H9 (cell line): ENCODE data around the gene PHLDB1. TPM values are rescaled to one million over a fixed set of nuclear protein-coding genes. Genes with fewer than 3 reads are reported as not detected.

Source experiments
- DNase-seq: peaks from one replicate; pipeline ENCODE4 v3.0.0-alpha.2; 2017
- H2AFZ ChIP-seq: one replicate; pipeline ENCODE4 v1.6.1; 2013; ENCODE audit warnings: mild to moderate bottlenecking, low read length, control low read depth, moderate library complexity
- H2AK5ac ChIP-seq: 2 replicates; pipeline ENCODE4 v1.6.1; 2013; ENCODE audit warnings: low read length, control low read depth, mixed read lengths; ENCODE audit not compliant: insufficient read length
- H2BK120ac ChIP-seq: one replicate; pipeline ENCODE4 v1.6.1; 2013; ENCODE audit warnings: low read depth, mild to moderate bottlenecking, low read length, control low read depth, inconsistent platforms; ENCODE audit not compliant: poor library complexity, severe bottlenecking
- H2BK12ac ChIP-seq: 2 replicates; pipeline ENCODE4 v1.6.1; 2013; ENCODE audit warnings: low read length, control low read depth, mixed read lengths, low read depth; ENCODE audit not compliant: insufficient read length
- H2BK15ac ChIP-seq: 2 replicates; pipeline ENCODE4 v1.6.1; 2013; ENCODE audit warnings: low read depth, low read length, control low read depth
- H2BK20ac ChIP-seq: one replicate; pipeline ENCODE4 v1.6.1; 2013; ENCODE audit warnings: low read depth, mild to moderate bottlenecking, low read length, control low read depth, inconsistent platforms; ENCODE audit not compliant: poor library complexity, severe bottlenecking
- H2BK5ac ChIP-seq: 2 replicates; pipeline ENCODE4 v1.6.1; 2013; ENCODE audit warnings: low read length, control low read depth, mixed read lengths; ENCODE audit not compliant: insufficient read length
- H3K14ac ChIP-seq: 2 replicates; pipeline ENCODE4 v1.6.1; 2013; ENCODE audit warnings: low read length, control low read depth; ENCODE audit not compliant: insufficient read depth
- H3K18ac ChIP-seq: 2 replicates; pipeline ENCODE4 v1.6.1; 2013; ENCODE audit warnings: low read depth, mild to moderate bottlenecking, mixed read lengths, low read length, control low read depth; ENCODE audit not compliant: insufficient read length
- H3K23ac ChIP-seq: 2 replicates; pipeline ENCODE4 v1.6.1; 2013; ENCODE audit warnings: low read length, control low read depth, mixed read lengths, low read depth; ENCODE audit not compliant: insufficient read length
- H3K23me2 ChIP-seq: 2 replicates; pipeline ENCODE4 v1.6.1; 2013; ENCODE audit warnings: low read depth, mild to moderate bottlenecking, mixed read lengths, low read length, control low read depth; ENCODE audit not compliant: insufficient read length, poor library complexity, severe bottlenecking
- H3K27ac ChIP-seq: 2 replicates; pipeline ENCODE4 v1.5.1; 2013; ENCODE audit warnings: low read length, control low read depth, mixed read lengths, low read depth; ENCODE audit not compliant: insufficient read length
- H3K27me3 ChIP-seq: 2 replicates; pipeline ENCODE4 v1.6.1; 2013; ENCODE audit warnings: low read length, control low read depth, inconsistent platforms; ENCODE audit not compliant: insufficient read depth
- H3K4ac ChIP-seq: 2 replicates; pipeline ENCODE4 v1.6.1; 2013; ENCODE audit warnings: low read depth, mild to moderate bottlenecking, control low read depth, inconsistent platforms, low read length, moderate library complexity
- H3K4me1 ChIP-seq: 2 replicates; pipeline ENCODE4 v1.6.1; 2013; ENCODE audit warnings: low read length, control low read depth, inconsistent platforms; ENCODE audit not compliant: insufficient read depth
- H3K4me2 ChIP-seq: 2 replicates; pipeline ENCODE4 v1.6.1; 2013; ENCODE audit warnings: low read length, control low read depth, mixed read lengths; ENCODE audit not compliant: insufficient read length, insufficient read depth
- H3K56ac ChIP-seq: 2 replicates; pipeline ENCODE4 v1.6.1; 2013; ENCODE audit warnings: low read depth, mild to moderate bottlenecking, mixed read lengths, low read length, control low read depth; ENCODE audit not compliant: insufficient read length
- H3K79me1 ChIP-seq: 2 replicates; pipeline ENCODE4 v1.6.1; 2013; ENCODE audit warnings: low read depth, mild to moderate bottlenecking, moderate library complexity, low read length, control low read depth, inconsistent platforms; ENCODE audit not compliant: insufficient read depth, poor library complexity, severe bottlenecking
- H3K79me2 ChIP-seq: 2 replicates; pipeline ENCODE4 v1.6.1; 2013; ENCODE audit warnings: low read length, control low read depth, inconsistent platforms; ENCODE audit not compliant: insufficient read depth
- H3K9ac ChIP-seq: 2 replicates; pipeline ENCODE4 v1.6.1; 2013; ENCODE audit warnings: low read length, control low read depth, mixed read lengths; ENCODE audit not compliant: insufficient read length; ENCODE audit errors: extremely low read depth
- H3K9me3 ChIP-seq: one replicate; pipeline ENCODE4 v1.6.1; 2013; ENCODE audit warnings: low read depth, low read length, inconsistent platforms; ENCODE audit not compliant: control insufficient read depth
- H3T11ph ChIP-seq: one replicate; pipeline ENCODE4 v1.6.1; 2013; ENCODE audit warnings: mild to moderate bottlenecking, low read length, control low read depth, inconsistent platforms
- H4K20me1 ChIP-seq: one replicate; pipeline ENCODE4 v1.6.1; 2013; ENCODE audit not compliant: control insufficient read depth, insufficient read length, insufficient read depth
- H4K5ac ChIP-seq: 2 replicates; pipeline ENCODE4 v1.6.1; 2013; ENCODE audit warnings: low read depth, mild to moderate bottlenecking, mixed read lengths, low read length, control low read depth; ENCODE audit not compliant: insufficient read length
- H4K8ac ChIP-seq: replicated peaks from 2 replicates; pipeline ENCODE4 v1.6.1; 2013; ENCODE audit warnings: low read length, control low read depth, mixed read lengths, low read depth; ENCODE audit not compliant: insufficient read length
- H4K91ac ChIP-seq: 2 replicates; pipeline ENCODE4 v1.6.1; 2013; ENCODE audit warnings: low read depth, mild to moderate bottlenecking, moderate library complexity, mixed read lengths, low read length, control low read depth; ENCODE audit not compliant: insufficient read length
- H3K27ac Mint-ChIP-seq, 3 experiments: 2 replicates in 2 of 3; 3 replicates in 1 of 3; pipeline ENCODE4 v1.8.0; 2020 to 2021; ENCODE audit warnings: mixed read lengths in 3 of 3, mild to moderate bottlenecking in 1 of 3, moderate library complexity in 1 of 3
- H3K27me3 Mint-ChIP-seq: 2 replicates; pipeline ENCODE4 v1.8.0; 2021; ENCODE audit warnings: low read depth, mild to moderate bottlenecking, moderate library complexity, mixed read lengths
- H3K36me3 Mint-ChIP-seq, 3 experiments: 2 replicates in 2 of 3; 3 replicates in 1 of 3; pipeline ENCODE4 v1.8.0; 2020 to 2021; ENCODE audit warnings: low read depth in 3 of 3, mixed read lengths in 3 of 3; ENCODE audit not compliant: insufficient read depth in 1 of 3
- H3K4me1 Mint-ChIP-seq, 2 experiments: 2 replicates each; pipeline ENCODE4 v1.8.0; 2020; ENCODE audit warnings: mixed read lengths in 2 of 2
- H3K4me3 Mint-ChIP-seq, 2 experiments: 2 replicates in 1 of 2; 3 replicates in 1 of 2; pipeline ENCODE4 v1.8.0; 2020 to 2021; ENCODE audit warnings: mild to moderate bottlenecking in 2 of 2, mixed read lengths in 2 of 2, moderate library complexity in 1 of 2
- H3K9me3 Mint-ChIP-seq, 2 experiments: 2 replicates in 1 of 2; 3 replicates in 1 of 2; pipeline ENCODE4 v1.8.0; 2020; ENCODE audit warnings: mild to moderate bottlenecking in 2 of 2, mixed read lengths in 2 of 2, moderate library complexity in 1 of 2
- WGBS: extraction: QIAGEN DNeasy Blood & Tissue Kit; methylation state at CpG from one replicate; pipeline ENCODE4 v1.1.7; 2013; ENCODE audit warnings: missing lambda C conversion rate, low lambda C conversion rate, mixed read lengths; ENCODE audit not compliant: insufficient read length; ENCODE audit errors: extremely low coverage; 5-methylcytosine and 5-hydroxymethylcytosine counted together
- total RNA-seq: library from RNA; stranded (reverse); gene quantifications from 2 replicates; pipeline ENCODE4 v1.2.1, GENCODE V29; 2021
- TF ChIP-seq, protein P1 (sequence below): fragments of 200-600 bp; sonication (generic); conservative IDR thresholded peaks from 3 replicates; pipeline ENCODE4 v1.8.0; 2021; ENCODE audit warnings: antibody characterized with exemption, mild to moderate bottlenecking

PHLDB1 gene
- total RNA-seq, 1 experiment from 2014 or later = 56.0 TPM

DNA sequence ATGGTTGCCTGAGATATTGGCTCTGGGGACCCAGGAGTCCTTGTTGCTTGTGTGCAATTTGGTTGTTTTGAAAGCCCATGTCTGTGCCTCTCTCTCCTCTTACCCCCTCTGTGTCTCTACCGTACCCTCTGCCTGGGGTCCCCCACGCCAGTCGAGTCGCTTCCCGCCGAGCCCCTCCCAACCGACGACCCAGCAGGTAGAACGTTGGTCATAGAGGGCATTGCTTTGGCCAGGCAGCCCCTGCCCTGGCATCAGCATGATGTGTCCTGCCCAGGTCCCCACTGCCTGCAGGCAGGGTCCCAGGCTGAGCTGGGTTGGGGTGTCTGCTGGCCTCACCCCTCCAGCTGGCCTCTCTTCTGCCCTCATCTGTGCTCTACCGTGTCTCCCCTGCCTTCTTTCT, 37.1 kb downstream of the PHLDB1 start:
- H3K27me3 ChIP-seq = no peaks in the 10 kb centered on the region
- no peak overlapping the region for H2BK20ac ChIP-seq
- no peak overlapping the region for H2BK5ac ChIP-seq
- no peak overlapping the region for H3K4me3 Mint-ChIP-seq
- no peak overlapping the region for H3K4ac ChIP-seq
- H3K9me3 ChIP-seq = no peaks in the 10 kb centered on the region
- H2AK5ac ChIP-seq = no peak overlapping the region
- no peak overlapping the region for H3K56ac ChIP-seq
- no peak overlapping the region for H3K4me2 ChIP-seq
- H3K79me1 ChIP-seq = no peaks in the 10 kb centered on the region
- no peak overlapping the region for H3K27ac ChIP-seq
- TF ChIP-seq, protein P1, sequence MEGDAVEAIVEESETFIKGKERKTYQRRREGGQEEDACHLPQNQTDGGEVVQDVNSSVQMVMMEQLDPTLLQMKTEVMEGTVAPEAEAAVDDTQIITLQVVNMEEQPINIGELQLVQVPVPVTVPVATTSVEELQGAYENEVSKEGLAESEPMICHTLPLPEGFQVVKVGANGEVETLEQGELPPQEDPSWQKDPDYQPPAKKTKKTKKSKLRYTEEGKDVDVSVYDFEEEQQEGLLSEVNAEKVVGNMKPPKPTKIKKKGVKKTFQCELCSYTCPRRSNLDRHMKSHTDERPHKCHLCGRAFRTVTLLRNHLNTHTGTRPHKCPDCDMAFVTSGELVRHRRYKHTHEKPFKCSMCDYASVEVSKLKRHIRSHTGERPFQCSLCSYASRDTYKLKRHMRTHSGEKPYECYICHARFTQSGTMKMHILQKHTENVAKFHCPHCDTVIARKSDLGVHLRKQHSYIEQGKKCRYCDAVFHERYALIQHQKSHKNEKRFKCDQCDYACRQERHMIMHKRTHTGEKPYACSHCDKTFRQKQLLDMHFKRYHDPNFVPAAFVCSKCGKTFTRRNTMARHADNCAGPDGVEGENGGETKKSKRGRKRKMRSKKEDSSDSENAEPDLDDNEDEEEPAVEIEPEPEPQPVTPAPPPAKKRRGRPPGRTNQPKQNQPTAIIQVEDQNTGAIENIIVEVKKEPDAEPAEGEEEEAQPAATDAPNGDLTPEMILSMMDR = no peak
- no peak overlapping the region for H2BK12ac ChIP-seq
- H3K27me3 Mint-ChIP-seq = no peaks in the 10 kb centered on the region
- H4K91ac ChIP-seq = no peak overlapping the region
- no peaks in the 10 kb centered on the region for H3K4me1 ChIP-seq
- no peak overlapping the region for H4K5ac ChIP-seq
- WGBS = no CpG with 5 or more reads among the region's 10 CpGs
- H3K9me3 Mint-ChIP-seq = no peaks in the 10 kb centered on the region
- H3K18ac ChIP-seq = no peak overlapping the region
- H4K8ac ChIP-seq = no peak overlapping the region
- H3K36me3 Mint-ChIP-seq = peaks cover 30 to 80% (median 80%) of the 10 kb centered on the region in 3 experiments; a peak in 6 of 7 replicates
- no peak overlapping the region for H2AFZ ChIP-seq
- no peak overlapping the region for H3K14ac ChIP-seq
- no peaks in the 10 kb centered on the region for H3K4me1 Mint-ChIP-seq
- no peaks in the 10 kb centered on the region for H4K20me1 ChIP-seq
- H2BK15ac ChIP-seq = no peak overlapping the region
- H3K23me2 ChIP-seq = no peaks in the 10 kb centered on the region
- no peak overlapping the region for H3K9ac ChIP-seq
- H3K23ac ChIP-seq = no peak overlapping the region
- no peak overlapping the region; a peak in 1 of 7 replicates for H3K27ac Mint-ChIP-seq
- DNase-seq = no peak
- no peak overlapping the region for H3T11ph ChIP-seq
- no peak overlapping the region for H2BK120ac ChIP-seq
- H3K79me2 ChIP-seq = no peaks in the 10 kb centered on the region
